AG09309 (cell line): ENCODE results near the gene GNG4.

Experiments used
- DNase-seq: peaks from one replicate; pipeline ENCODE4 v3.0.0-alpha.2; 2010; ENCODE audit warnings: low read depth
- H3K4me3 ChIP-seq: 2 replicates; pipeline ENCODE4 v1.5.1; 2011; ENCODE audit warnings: mild to moderate bottlenecking, low read depth, low read length, moderate library complexity; ENCODE audit not compliant: control insufficient read depth
- TF ChIP-seq, protein P1 (sequence below): IDR thresholded peaks from 2 replicates; pipeline ENCODE4 v1.5.1; 2011; ENCODE audit warnings: mild to moderate bottlenecking, low read depth, low read length, inconsistent platforms; ENCODE audit not compliant: insufficient read depth, control insufficient read depth; ENCODE audit errors: missing control alignments

GNG4 gene

GRCh38 chr1:235669277-235669676 lies 19.7 kb upstream of the GNG4 start:
- TF ChIP-seq, protein P1, sequence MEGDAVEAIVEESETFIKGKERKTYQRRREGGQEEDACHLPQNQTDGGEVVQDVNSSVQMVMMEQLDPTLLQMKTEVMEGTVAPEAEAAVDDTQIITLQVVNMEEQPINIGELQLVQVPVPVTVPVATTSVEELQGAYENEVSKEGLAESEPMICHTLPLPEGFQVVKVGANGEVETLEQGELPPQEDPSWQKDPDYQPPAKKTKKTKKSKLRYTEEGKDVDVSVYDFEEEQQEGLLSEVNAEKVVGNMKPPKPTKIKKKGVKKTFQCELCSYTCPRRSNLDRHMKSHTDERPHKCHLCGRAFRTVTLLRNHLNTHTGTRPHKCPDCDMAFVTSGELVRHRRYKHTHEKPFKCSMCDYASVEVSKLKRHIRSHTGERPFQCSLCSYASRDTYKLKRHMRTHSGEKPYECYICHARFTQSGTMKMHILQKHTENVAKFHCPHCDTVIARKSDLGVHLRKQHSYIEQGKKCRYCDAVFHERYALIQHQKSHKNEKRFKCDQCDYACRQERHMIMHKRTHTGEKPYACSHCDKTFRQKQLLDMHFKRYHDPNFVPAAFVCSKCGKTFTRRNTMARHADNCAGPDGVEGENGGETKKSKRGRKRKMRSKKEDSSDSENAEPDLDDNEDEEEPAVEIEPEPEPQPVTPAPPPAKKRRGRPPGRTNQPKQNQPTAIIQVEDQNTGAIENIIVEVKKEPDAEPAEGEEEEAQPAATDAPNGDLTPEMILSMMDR: no peak
- no peak overlapping the region for H3K4me3 ChIP-seq
- DNase-seq: no peak

GRCh38 chr1:235663628-235664027 lies 14.0 kb upstream of the GNG4 start:
- TF ChIP-seq, protein P1: no peak
- no peak for DNase-seq
- H3K4me3 ChIP-seq: no peak overlapping the region

- H3K4me3 ChIP-seq: no peak overlapping the region
- DNase-seq: no peak
- TF ChIP-seq, protein P1: no peak
These were observed 12.0 kb upstream of the GNG4 start for GRCh38 chr1:235661568-235661967.

DNA sequence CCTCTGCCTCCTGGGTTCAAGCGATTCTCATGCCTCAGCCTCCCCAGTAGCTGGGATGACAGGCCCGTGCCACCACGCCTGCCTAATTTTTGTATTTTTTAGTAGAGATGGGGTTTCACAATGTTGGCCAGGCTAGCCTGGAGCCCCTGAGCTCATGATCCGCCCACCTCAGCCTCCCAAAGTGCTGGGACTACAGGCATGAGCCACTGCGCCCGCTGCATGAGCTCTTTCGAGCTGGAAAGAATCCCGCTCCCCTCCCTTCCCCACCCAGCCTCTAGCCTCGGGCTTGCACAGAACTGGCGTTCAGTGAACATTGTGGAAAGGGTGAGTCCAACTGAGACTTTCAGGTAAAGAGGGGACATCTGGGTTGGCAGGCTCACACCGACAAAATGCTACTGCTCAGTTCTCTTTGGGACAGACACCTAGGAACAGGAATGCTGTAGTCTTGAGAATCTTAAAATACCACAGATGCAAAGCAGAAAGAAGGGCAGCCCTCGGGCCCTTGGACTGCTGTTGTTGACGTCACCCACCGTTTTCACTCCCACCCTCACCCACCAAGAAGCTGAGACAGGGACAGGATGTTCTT lies 9.7 kb upstream of the GNG4 start:
- H3K4me3 ChIP-seq: no peak overlapping the region
- TF ChIP-seq, protein P1: no peak
- no peak for DNase-seq

DNA sequence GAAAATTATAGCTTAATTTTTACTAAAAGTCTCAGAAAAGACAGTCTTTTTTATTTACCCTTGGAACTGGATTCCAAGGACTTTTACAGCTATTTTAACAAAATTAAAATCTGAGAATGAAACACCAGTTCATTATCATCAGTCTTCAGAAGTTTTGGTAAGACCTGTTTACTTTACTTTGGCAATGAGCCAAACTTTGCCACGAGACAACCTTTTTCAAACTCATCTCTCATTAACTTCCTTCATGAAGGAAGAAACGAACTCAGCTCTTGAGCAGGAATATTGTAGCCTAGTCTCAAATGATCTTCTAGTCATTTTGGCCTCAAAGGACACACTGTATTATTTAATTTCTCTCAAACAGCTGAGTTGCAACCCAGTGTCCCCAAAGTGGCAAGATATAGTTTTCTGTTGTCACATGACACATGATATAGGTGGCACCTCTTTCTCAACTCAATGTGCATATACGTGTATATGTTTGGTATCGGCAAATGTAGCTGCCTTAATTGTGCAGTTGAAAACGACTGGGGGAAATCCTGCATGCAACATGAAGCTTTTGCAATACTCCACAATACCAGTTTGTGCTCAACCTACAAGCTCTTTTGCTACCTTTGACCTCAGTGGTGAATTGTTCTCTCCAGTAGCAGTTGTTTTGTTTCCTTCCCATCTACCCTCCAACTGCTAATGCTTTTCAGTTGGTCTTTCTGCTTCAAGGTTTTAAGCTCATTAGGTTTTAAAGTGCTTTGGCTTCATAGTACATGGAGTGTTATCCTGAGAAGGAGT lies 8.4 kb upstream of the GNG4 start:
- H3K4me3 ChIP-seq: no peak overlapping the region
- TF ChIP-seq, protein P1: no peak
- no peak for DNase-seq

- DNase-seq: no peak
- H3K4me3 ChIP-seq: no peak overlapping the region
- TF ChIP-seq, protein P1: no peak
These were observed 7.7 kb upstream of the GNG4 start for GRCh38 chr1:235657269-235657668.
